CD8-positive, alpha-beta memory T cell (primary cell): ENCODE measurements around the gene LEPROT. TPM values are rescaled to one million over a fixed set of nuclear protein-coding genes. Genes with fewer than 3 reads are reported as not detected.
A peak's percentile ranks its signal among the peaks of the same experiment; 100 is the strongest.
"Not testable (repeated sequence)": the region's sequence is repeated elsewhere in the genome, so short reads cannot be mapped to it uniquely, and the experiment has no call there.

Source experiments
- CTCF ChIA-PET: fragments of 350-600 bp; sonication (Branson Sonifier 250); formaldehyde crosslinking; loops from one replicate; lab custom pipeline; 2021; ENCODE audit warnings: antibody characterized with exemption; lab: Charles Lee
- POLR2A ChIA-PET: fragments of 350-600 bp; sonication (Branson Sonifier 250); formaldehyde crosslinking; loops from one replicate; lab custom pipeline; 2021; ENCODE audit warnings: antibody characterized with exemption; lab: Charles Lee
- DNase-seq, 5 donors: peaks; one replicate each; pipeline versions ENCODE4 v3.0.0 to v3.0.0-alpha.2; 2020 to 2022; ENCODE audit warnings: mixed read lengths in 1 of 5
- H3K27ac ChIP-seq: one replicate; pipeline ENCODE4 v1.7.0; 2013; ENCODE audit warnings: low read depth, mild to moderate bottlenecking, low read length, moderate library complexity
- H3K27me3 ChIP-seq: 2 replicates; pipeline ENCODE4 v1.7.0; 2013; ENCODE audit warnings: low read length, mild to moderate bottlenecking; ENCODE audit not compliant: insufficient read depth, poor library complexity, severe bottlenecking
- H3K36me3 ChIP-seq: 2 replicates; pipeline ENCODE4 v1.7.0; 2013; ENCODE audit warnings: mild to moderate bottlenecking, low read length, moderate library complexity; ENCODE audit not compliant: insufficient read depth
- H3K4me1 ChIP-seq: 2 replicates; pipeline ENCODE4 v1.7.0; 2013; ENCODE audit warnings: mild to moderate bottlenecking, low read length, moderate library complexity; ENCODE audit not compliant: insufficient read depth
- H3K4me3 ChIP-seq: 2 replicates; pipeline ENCODE4 v1.7.0; 2013; ENCODE audit warnings: mild to moderate bottlenecking, low read length
- H3K9me3 ChIP-seq: 2 replicates; pipeline ENCODE4 v1.7.0; 2013; ENCODE audit warnings: mild to moderate bottlenecking, low read length
- H3K27ac Mint-ChIP-seq, 8 donors: one replicate each; pipeline ENCODE4 v1.8.0; 2020 to 2021; ENCODE audit warnings: mixed read lengths in 8 of 8, mild to moderate bottlenecking in 6 of 8, inconsistent platforms in 3 of 8, moderate library complexity in 3 of 8
- H3K27me3 Mint-ChIP-seq, 2 donors: one replicate each; pipeline ENCODE4 v1.8.0; 2020 to 2021; ENCODE audit warnings: mixed read lengths in 2 of 2, mild to moderate bottlenecking in 1 of 2, moderate library complexity in 1 of 2
- H3K36me3 Mint-ChIP-seq, 3 donors: one replicate each; pipeline ENCODE4 v1.8.0; 2020 to 2021; ENCODE audit warnings: mixed read lengths in 3 of 3, inconsistent platforms in 1 of 3, mild to moderate bottlenecking in 1 of 3
- H3K4me1 Mint-ChIP-seq, 3 donors: one replicate each; pipeline ENCODE4 v1.8.0; 2020 to 2021; ENCODE audit warnings: mixed read lengths in 3 of 3, inconsistent platforms in 1 of 3, mild to moderate bottlenecking in 1 of 3
- H3K4me3 Mint-ChIP-seq, 7 donors: one replicate each; pipeline ENCODE4 v1.8.0; 2020 to 2021; ENCODE audit warnings: mixed read lengths in 7 of 7, mild to moderate bottlenecking in 6 of 7, moderate library complexity in 4 of 7, inconsistent platforms in 2 of 7
- H3K9me3 Mint-ChIP-seq, 5 donors: one replicate each; pipeline ENCODE4 v1.8.0; 2020 to 2022; ENCODE audit warnings: mixed read lengths in 5 of 5, mild to moderate bottlenecking in 3 of 5, moderate library complexity in 2 of 5, inconsistent platforms in 1 of 5
- polyA plus RNA-seq: library from polyadenylated mRNA; unstranded; fragments of 300-500 nt; fragmentation: Illumina TruSeq; gene quantifications from one replicate; pipeline ENCODE4 v1.2.3, GENCODE V29; 2021
- total RNA-seq, 2 experiments: library from RNA; stranded (reverse); gene quantifications; one replicate each; pipeline ENCODE4 v1.2.3, GENCODE V29; 2021

Gene LEPROT
- total and polyA plus RNA-seq, 3 experiments from 2014 or later, result 16.4 to 21.6 (median 18.1) TPM

DNA sequence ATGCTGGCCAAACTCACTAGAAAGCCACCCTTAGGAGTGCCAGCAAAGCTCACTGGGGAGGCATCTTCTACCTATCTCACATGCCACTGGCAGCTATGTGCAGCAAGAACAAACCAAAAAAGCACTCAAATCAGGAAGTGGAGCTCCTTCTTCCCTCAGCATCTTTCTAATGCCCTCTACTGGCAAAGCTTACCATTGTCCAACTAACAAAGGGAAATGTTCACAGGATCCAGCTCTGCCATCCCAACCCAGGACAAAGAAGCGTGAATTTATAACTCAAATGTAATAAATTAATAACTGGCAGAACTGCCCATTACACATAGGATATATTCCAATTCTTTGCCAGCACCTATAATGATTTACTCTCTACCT is 38.9 kb downstream of the LEPROT start:
- DNase-seq, result no peak
- peaks cover 2 to 32% (median 7%) of the 10 kb centered on the region in 3 donors for H3K36me3 Mint-ChIP-seq

DNA sequence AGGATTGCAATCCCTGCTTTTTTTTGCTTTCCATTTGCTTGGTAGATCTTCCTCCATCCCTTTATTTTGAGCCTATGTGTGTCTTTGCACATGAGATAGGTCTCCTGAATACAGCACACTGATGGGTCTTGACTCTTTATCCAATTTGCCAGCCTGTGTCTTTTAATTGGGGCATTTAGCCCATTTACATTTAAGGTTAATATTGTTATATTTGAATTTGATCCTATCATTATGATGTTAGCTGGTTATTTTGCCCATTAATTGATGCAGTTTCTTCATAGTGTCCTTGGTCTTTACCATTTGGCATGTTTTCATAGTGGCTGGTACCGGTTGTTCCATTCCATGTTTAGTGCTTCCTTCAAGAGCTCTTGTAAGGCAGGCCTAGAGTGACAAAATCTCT is 45.4 kb downstream of the LEPROT start:
- H3K4me1 ChIP-seq, H3K27ac ChIP-seq, H3K4me3 ChIP-seq, H3K4me1 Mint-ChIP-seq, H3K27me3 Mint-ChIP-seq, H3K36me3 ChIP-seq, CTCF ChIA-PET, H3K9me3 ChIP-seq, H3K4me3 Mint-ChIP-seq, DNase-seq, H3K27ac Mint-ChIP-seq, POLR2A ChIA-PET, H3K27me3 ChIP-seq: not testable (repeated sequence)
- H3K9me3 Mint-ChIP-seq, result peaks cover 0 to 41% (median 20%) of the 10 kb centered on the region in 5 donors
- H3K36me3 Mint-ChIP-seq, result peaks cover 3 to 31% (median 4%) of the 10 kb centered on the region in 3 donors

More for the DNA sequence above, 38.9 kb downstream of the LEPROT start:
- no peak overlapping the region for H3K27ac ChIP-seq
- CTCF ChIA-PET, result interaction anchor here (1.1 to 1.4 kb wide), 5 partner anchors 10 to 65 kb away, joined by 3 to 4 read pairs (median 3); no protein-coding TSS in a partner anchor
- H3K4me3 ChIP-seq, result no peak overlapping the region
- H3K9me3 Mint-ChIP-seq, result peaks cover 3 to 38% (median 14%) of the 10 kb centered on the region in 5 donors
- no peaks in the 10 kb centered on the region for H3K4me1 ChIP-seq
- no peak overlapping the region for H3K27ac Mint-ChIP-seq
- no peaks in the 10 kb centered on the region for H3K9me3 ChIP-seq
- H3K36me3 ChIP-seq, result no peaks in the 10 kb centered on the region
- POLR2A ChIA-PET, result no interaction called here
- H3K4me1 Mint-ChIP-seq, result peaks cover 16 to 26% (median 25%) of the 10 kb centered on the region in 3 donors
- H3K4me3 Mint-ChIP-seq, result no peak overlapping the region
- H3K27me3 ChIP-seq, result no peaks in the 10 kb centered on the region
- no peaks in the 10 kb centered on the region for H3K27me3 Mint-ChIP-seq

DNA sequence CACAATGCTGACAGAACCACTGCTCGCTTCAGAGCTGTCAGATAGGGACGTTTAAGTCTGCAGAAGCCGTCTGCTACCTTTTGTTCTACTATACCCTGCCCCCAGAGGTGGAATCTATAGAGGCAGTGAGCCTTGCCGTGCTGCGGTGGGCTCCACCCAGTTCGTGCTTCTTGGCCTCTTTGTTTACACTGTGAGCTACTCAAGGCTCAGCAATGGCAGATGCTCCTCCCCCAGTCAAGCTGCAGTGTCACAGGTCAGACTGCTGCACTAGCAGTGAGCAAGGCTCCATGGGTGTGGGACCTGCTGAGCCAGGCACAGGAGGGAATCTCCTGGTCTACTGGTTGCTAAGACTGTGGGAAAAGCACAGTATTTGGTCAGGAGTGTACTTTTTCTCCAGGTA is 47.1 kb downstream of the LEPROT start:
- POLR2A ChIA-PET, result no interaction called here
- H3K9me3 ChIP-seq, result no peaks in the 10 kb centered on the region
- H3K36me3 Mint-ChIP-seq, result peaks cover 3 to 17% (median 4%) of the 10 kb centered on the region in 3 donors
- H3K27me3 ChIP-seq, result no peaks in the 10 kb centered on the region
- H3K4me3 ChIP-seq, result no peak overlapping the region
- H3K27me3 Mint-ChIP-seq, result peaks cover 5 to 8% of the 10 kb centered on the region in 2 donors
- no peak overlapping the region for H3K27ac Mint-ChIP-seq
- peaks cover 0 to 35% (median 18%) of the 10 kb centered on the region in 5 donors for H3K9me3 Mint-ChIP-seq
- no peaks in the 10 kb centered on the region for H3K36me3 ChIP-seq
- no peak overlapping the region for H3K27ac ChIP-seq
- CTCF ChIA-PET, result no interaction called here
- DNase-seq, result no peak
- no peak overlapping the region for H3K4me3 Mint-ChIP-seq
- H3K4me1 Mint-ChIP-seq, result no peaks in the 10 kb centered on the region
- no peaks in the 10 kb centered on the region for H3K4me1 ChIP-seq

DNA sequence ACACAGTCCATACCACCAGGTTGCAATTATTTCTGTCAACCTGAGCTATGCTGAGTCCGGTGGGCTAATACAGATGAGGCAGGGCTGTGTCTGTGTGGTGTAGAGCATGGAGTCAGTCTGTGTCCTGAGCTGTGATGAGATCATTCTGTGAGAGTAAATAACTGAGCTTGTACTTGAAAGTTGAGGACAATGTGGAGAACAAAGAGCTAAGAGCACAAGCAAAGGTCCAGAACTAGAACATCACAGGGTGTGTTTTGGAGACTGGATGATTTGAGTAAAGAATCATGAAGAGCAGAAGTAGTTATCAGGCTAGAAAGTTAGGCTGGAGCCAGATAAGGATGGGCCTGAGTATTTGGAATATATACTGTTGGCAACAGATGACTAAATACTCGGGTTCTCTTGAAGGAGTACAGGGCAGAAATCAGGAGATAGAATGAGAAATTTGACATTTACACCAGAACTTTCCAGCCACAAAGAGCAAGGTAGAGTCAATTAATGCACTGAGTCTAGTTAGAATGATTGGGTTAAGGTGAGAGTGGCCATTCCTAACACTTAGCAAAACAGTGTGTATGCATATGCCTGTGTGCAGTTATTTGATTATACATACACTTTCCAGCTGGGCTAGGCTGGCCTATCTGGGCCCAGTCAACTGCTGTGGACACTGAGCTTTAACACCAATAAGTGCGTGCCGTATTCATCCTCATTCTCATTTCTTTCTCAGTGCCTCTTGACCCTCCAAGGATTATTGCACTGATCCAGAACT is 48.8 kb downstream of the LEPROT start:
- POLR2A ChIA-PET, result no interaction called here
- no peaks in the 10 kb centered on the region for H3K27me3 ChIP-seq
- no peak overlapping the region for H3K27ac ChIP-seq
- no peaks in the 10 kb centered on the region for H3K36me3 ChIP-seq
- no peaks in the 10 kb centered on the region for H3K9me3 ChIP-seq
- Mint-ChIP-seq H3K4me3 (no peak overlapping the region), H3K9me3 (peaks cover 0 to 20% (median 13%) of the 10 kb centered on the region in 5 donors), H3K27me3 (peaks cover 5 to 8% of the 10 kb centered on the region in 2 donors), H3K27ac (no peak overlapping the region), H3K4me1 (no peaks in the 10 kb centered on the region), H3K36me3 (peaks cover 2 to 17% (median 2%) of the 10 kb centered on the region in 3 donors)
- no peak for DNase-seq
- H3K4me1 ChIP-seq, result no peaks in the 10 kb centered on the region
- no peak overlapping the region for H3K4me3 ChIP-seq
- CTCF ChIA-PET, result interaction anchor here (0.8 to 1.4 kb wide), 2 partner anchors 10 to 11 kb away, joined by 3 read pairs; no protein-coding TSS in a partner anchor

DNA sequence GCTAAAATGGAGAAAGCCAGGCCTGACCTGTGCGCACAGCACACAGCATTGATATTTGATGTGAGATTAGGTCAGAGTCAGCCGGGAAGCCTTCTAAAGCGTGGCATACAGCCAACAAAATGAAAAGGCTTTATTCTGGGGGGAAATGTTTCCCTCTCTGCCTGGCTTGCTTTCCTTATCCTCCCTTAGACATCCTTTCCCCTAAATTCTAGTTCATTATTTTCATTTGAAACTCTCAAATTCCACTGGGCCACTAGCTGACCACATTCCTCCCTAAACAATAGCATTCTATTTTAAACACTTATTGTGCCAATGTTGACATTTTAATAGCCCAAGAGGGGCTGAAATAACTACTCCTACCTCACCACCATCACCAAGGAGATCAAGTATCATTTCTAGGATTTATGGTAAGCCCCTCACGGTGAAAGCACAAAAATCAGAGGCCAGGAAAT is 49.4 kb downstream of the LEPROT start:
- Mint-ChIP-seq H3K4me3 (no peak overlapping the region), H3K4me1 (no peaks in the 10 kb centered on the region), H3K27me3 (peaks cover 5 to 7% of the 10 kb centered on the region in 2 donors), H3K27ac (no peak overlapping the region), H3K36me3 (peaks cover 2 to 14% (median 2%) of the 10 kb centered on the region in 3 donors), H3K9me3 (peaks cover 0 to 16% (median 13%) of the 10 kb centered on the region in 5 donors)
- Histone ChIP-seq H3K27ac (no peak overlapping the region), H3K4me1 (no peaks in the 10 kb centered on the region), H3K9me3 (no peaks in the 10 kb centered on the region), H3K4me3 (no peak overlapping the region), H3K36me3 (no peaks in the 10 kb centered on the region), H3K27me3 (no peaks in the 10 kb centered on the region)
- ChIA-PET CTCF (interaction anchor here (1.5 kb wide), 1 partner anchor 11 kb away, joined by 4 read pairs; no protein-coding TSS in a partner anchor), POLR2A (no interaction called here)
- DNase-seq, result no peak

DNA sequence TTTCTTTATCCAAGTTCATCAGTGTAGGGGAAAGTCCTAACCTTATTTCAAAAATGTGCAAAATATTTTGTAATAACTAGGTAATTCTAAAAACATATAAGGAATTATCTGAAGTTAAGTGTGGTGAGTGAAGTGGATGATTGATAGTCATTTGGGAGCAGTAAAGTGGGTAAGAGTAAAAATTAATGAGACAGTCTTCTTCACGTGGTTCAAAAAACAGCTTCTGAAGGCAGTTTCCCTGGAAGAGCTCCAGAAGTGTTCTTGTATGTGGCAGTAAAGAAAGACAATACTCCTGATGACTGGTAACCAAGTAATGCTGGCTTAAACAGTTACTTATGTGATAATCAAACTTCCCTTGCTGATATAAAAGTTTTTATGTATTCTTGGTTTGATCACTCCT is 50.3 kb downstream of the LEPROT start:
- Mint-ChIP-seq H3K4me3 (no peak overlapping the region), H3K36me3 (peaks cover under 1 to 9% (median 2%) of the 10 kb centered on the region in 3 donors), H3K27me3 (peaks cover 4 to 5% of the 10 kb centered on the region in 2 donors), H3K27ac (peak overlapping the region in 1 of 8 donors; percentile 14), H3K9me3 (peaks cover 0 to 8% (median 5%) of the 10 kb centered on the region in 5 donors), H3K4me1 (no peaks in the 10 kb centered on the region)
- H3K27ac ChIP-seq, result no peak overlapping the region
- no peaks in the 10 kb centered on the region for H3K36me3 ChIP-seq
- POLR2A ChIA-PET, result no interaction called here
- H3K9me3 ChIP-seq, result no peaks in the 10 kb centered on the region
- CTCF ChIA-PET, result interaction anchor here (1.5 kb wide), 1 partner anchor 12 kb away, joined by 4 read pairs; no protein-coding TSS in a partner anchor
- H3K4me1 ChIP-seq, result no peaks in the 10 kb centered on the region
- no peaks in the 10 kb centered on the region for H3K27me3 ChIP-seq
- no peak for DNase-seq
- H3K4me3 ChIP-seq, result no peak overlapping the region

DNA sequence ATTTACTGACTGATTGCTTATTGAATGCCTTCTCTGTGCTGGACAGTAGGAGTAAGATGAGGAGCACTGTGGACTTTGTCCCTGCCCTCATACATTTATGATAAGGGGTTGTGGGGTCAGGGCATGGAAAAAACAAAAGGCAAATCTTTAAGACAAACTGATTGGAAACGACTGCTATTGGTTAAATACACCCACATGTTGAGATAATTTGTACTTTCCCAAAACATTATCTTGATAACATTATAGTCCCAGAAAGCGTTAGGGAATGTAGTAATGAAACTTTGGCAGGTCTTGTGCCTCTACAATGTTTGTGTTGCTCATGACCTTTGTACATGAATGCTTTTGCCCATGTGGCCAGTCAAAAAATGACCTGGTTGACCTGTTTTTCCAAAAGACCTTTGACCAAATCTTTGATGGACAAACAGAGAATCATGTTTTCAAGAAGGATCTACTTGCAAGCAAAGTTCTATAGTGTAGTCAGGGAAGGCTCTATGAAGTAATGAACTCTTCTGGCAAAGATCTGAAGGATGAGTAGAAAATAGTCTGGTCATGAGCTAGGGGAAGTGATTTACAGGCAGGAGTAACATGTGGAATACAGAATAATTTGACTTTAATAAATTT is 50.9 kb downstream of the LEPROT start:
- H3K27ac ChIP-seq, result no peak overlapping the region
- no peak overlapping the region for H3K4me3 ChIP-seq
- DNase-seq, result no peak
- H3K9me3 ChIP-seq, result no peaks in the 10 kb centered on the region
- Mint-ChIP-seq H3K27ac (no peak overlapping the region), H3K36me3 (peaks cover 0 to 7% (median 2%) of the 10 kb centered on the region in 3 donors), H3K4me3 (no peak overlapping the region), H3K27me3 (peaks cover 4 to 5% of the 10 kb centered on the region in 2 donors), H3K9me3 (peaks cover 0 to 5% (median 4%) of the 10 kb centered on the region in 5 donors), H3K4me1 (no peaks in the 10 kb centered on the region)
- H3K27me3 ChIP-seq, result no peaks in the 10 kb centered on the region
- H3K4me1 ChIP-seq, result no peaks in the 10 kb centered on the region
- H3K36me3 ChIP-seq, result no peaks in the 10 kb centered on the region
- ChIA-PET POLR2A (no interaction called here), CTCF (interaction anchor here (1.5 kb wide), 1 partner anchor 12 kb away, joined by 4 read pairs; no protein-coding TSS in a partner anchor)

DNA sequence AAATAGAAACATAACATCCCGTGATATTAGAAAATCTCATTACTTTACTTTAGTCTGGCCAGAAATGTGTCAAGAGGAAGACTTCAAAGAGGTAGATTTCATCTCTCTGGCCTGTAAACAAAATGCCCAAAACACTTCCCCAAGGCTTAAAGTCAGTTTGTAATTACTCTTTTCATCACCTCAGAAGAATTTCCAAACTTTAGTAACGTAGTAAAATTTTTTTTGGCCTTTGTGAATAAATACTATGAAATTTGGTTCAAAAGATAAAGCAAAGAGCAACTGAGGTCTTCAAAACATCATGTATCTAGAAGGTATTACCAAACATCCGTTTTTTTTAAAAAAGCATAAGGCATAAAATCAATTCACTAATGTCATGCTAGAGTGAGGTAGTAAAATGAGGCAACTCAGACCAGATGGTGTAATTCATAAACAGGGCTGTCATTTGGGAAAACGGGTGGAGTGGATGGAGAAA is 51.4 kb downstream of the LEPROT start:
- Histone ChIP-seq H3K4me3 (no peak overlapping the region), H3K27me3 (no peaks in the 10 kb centered on the region), H3K27ac (no peak overlapping the region), H3K4me1 (no peaks in the 10 kb centered on the region), H3K9me3 (no peaks in the 10 kb centered on the region), H3K36me3 (no peaks in the 10 kb centered on the region)
- Mint-ChIP-seq H3K9me3 (peaks cover 0 to 2% (median 0%) of the 10 kb centered on the region in 5 donors), H3K27me3 (no peaks in the 10 kb centered on the region), H3K27ac (no peak overlapping the region), H3K36me3 (peaks cover 0 to 2% (median 0%) of the 10 kb centered on the region in 3 donors), H3K4me3 (no peak overlapping the region), H3K4me1 (no peaks in the 10 kb centered on the region)
- POLR2A ChIA-PET, result no interaction called here
- CTCF ChIA-PET, result no interaction called here
- DNase-seq, result no peak
